OCI-M2 (cell line): Measurements from ENCODE around the gene BANF2.

Experiments
- DNase-seq: peaks from one replicate; lab custom pipeline; 2025; ENCODE audit not compliant: unreplicated experiment; lab: John Stamatoyannopoulos, UW

BANF2 gene

GRCh38 chr20:17732907-17733521, 33.2 kb downstream of the BANF2 start:
- no peak for DNase-seq

GRCh38 chr20:17733767-17734304, 34.1 kb downstream of the BANF2 start:
- DNase-seq: no peak

GRCh38 chr20:17734374-17734773, 34.6 kb downstream of the BANF2 start:
- DNase-seq: no peak

- no peak for DNase-seq
These were observed 35.5 kb downstream of the BANF2 start for GRCh38 chr20:17735206-17735804.

- DNase-seq: no peak
These were observed 36.3 kb downstream of the BANF2 start for GRCh38 chr20:17735959-17736621.

- no peak for DNase-seq
These were observed 38.4 kb downstream of the BANF2 start for GRCh38 chr20:17738154-17738553.

- no peak for DNase-seq
These were observed 41.5 kb downstream of the BANF2 start for GRCh38 chr20:17741220-17741619.

GRCh38 chr20:17742731-17743130, 43.0 kb downstream of the BANF2 start:
- no peak for DNase-seq

- no peak for DNase-seq
These were observed 43.9 kb downstream of the BANF2 start for GRCh38 chr20:17743677-17744076.

- no peak for DNase-seq
These were observed 47.7 kb downstream of the BANF2 start for GRCh38 chr20:17747431-17747846.

GRCh38 chr20:17748279-17748678, 48.5 kb downstream of the BANF2 start:
- DNase-seq: no peak

- DNase-seq: no peak
These were observed 49.8 kb downstream of the BANF2 start for GRCh38 chr20:17749626-17749977.

GRCh38 chr20:17749978-17750721, 50.4 kb downstream of the BANF2 start:
- no peak for DNase-seq

- no peak for DNase-seq
These were observed 50.9 kb downstream of the BANF2 start for GRCh38 chr20:17750722-17751045.

GRCh38 chr20:17751640-17752039, 51.9 kb downstream of the BANF2 start:
- DNase-seq: no peak

- DNase-seq: no peak
These were observed 52.7 kb downstream of the BANF2 start for GRCh38 chr20:17752459-17752858.

- DNase-seq: no peak
These were observed 53.8 kb downstream of the BANF2 start for GRCh38 chr20:17753516-17753915.

- DNase-seq: no peak
These were observed 56.8 kb downstream of the BANF2 start for GRCh38 chr20:17756529-17756928.

- DNase-seq: no peak
These were observed 57.7 kb downstream of the BANF2 start for GRCh38 chr20:17757496-17757895.

- DNase-seq: no peak
These were observed 58.2 kb downstream of the BANF2 start for GRCh38 chr20:17758010-17758409.

GRCh38 chr20:17758512-17758911, 58.7 kb downstream of the BANF2 start:
- no peak for DNase-seq

GRCh38 chr20:17759449-17759848, 59.7 kb downstream of the BANF2 start:
- DNase-seq: no peak
